Astrocyte of the cerebellum (primary cell): Measurements from ENCODE around the gene TCEAL8.
A peak's percentile ranks its signal among the peaks of the same experiment; 100 is the strongest.

Source experiments
- DNase-seq: peaks from one replicate; pipeline ENCODE4 v3.0.0-alpha.2; 2011; ENCODE audit warnings: low read depth
- H3K4me3 ChIP-seq: 2 replicates; pipeline ENCODE4 v1.5.1; 2011; ENCODE audit warnings: mild to moderate bottlenecking, low read depth, low read length, moderate library complexity
- CTCF ChIP-seq: IDR thresholded peaks from 2 replicates; pipeline ENCODE4 v1.5.1; 2012; ENCODE audit warnings: low read length, low read depth, moderate library complexity, mild to moderate bottlenecking; ENCODE audit errors: missing control alignments
- in situ Hi-C: cut with HindIII; loops from 2 replicates; pipeline ENCODE4 v1.10.0; 2017; ENCODE audit warnings: low sequenced_read_pairs

TCEAL8 gene

GRCh38 chrX:103220511-103221323, 34.2 kb downstream of the TCEAL8 start:
- H3K4me3 ChIP-seq, result no peak overlapping the region
- no peak for DNase-seq
- in situ Hi-C loops, result loop anchor here (5.0 kb wide), 1 partner anchor 33 kb away; no protein-coding TSS in a partner anchor
- no peak for TF ChIP-seq CTCF

- in situ Hi-C loops, result no loop called here
- no peak for DNase-seq
- H3K4me3 ChIP-seq, result peak overlapping the region; percentile 71
- TF ChIP-seq CTCF, result no peak
These were observed 39.4 kb downstream of the TCEAL8 start for GRCh38 chrX:103215425-103215991.

GRCh38 chrX:103214870-103215424, 40.0 kb downstream of the TCEAL8 start, which contains the start of gene BEX4:
Gene BEX4, plus strand, starts transcription at chrX:103215108. Its CDS starts 1,046 bp downstream, at chrX:103216154.
- TF ChIP-seq CTCF, result no peak
- DNase-seq, result peak; percentile 28
- peak within 1 kb of the TSS; percentile 71 for H3K4me3 ChIP-seq
- in situ Hi-C loops, result no loop called here

- in situ Hi-C loops, result no loop called here
- TF ChIP-seq CTCF, result no peak
- no peak overlapping the region for H3K4me3 ChIP-seq
- DNase-seq, result no peak
These were observed 42.1 kb downstream of the TCEAL8 start for GRCh38 chrX:103212749-103213457.

GRCh38 chrX:103211012-103211715, 43.8 kb downstream of the TCEAL8 start:
- H3K4me3 ChIP-seq, result no peak overlapping the region
- peak; percentile 53 for TF ChIP-seq CTCF
- DNase-seq, result peak; percentile 40
- in situ Hi-C loops, result no loop called here

- no peak for DNase-seq
- no peak overlapping the region for H3K4me3 ChIP-seq
- in situ Hi-C loops, result no loop called here
- no peak for TF ChIP-seq CTCF
These were observed 44.9 kb downstream of the TCEAL8 start for GRCh38 chrX:103210056-103210455.
